ENCODE data around the gene CEP43. TPM values are rescaled to one million over a fixed set of nuclear protein-coding genes. Genes with fewer than 3 reads are reported as not detected.

CEP43 gene
- total RNA-seq, 1 experiment from 2014 or later = 9.9 TPM

DNA sequence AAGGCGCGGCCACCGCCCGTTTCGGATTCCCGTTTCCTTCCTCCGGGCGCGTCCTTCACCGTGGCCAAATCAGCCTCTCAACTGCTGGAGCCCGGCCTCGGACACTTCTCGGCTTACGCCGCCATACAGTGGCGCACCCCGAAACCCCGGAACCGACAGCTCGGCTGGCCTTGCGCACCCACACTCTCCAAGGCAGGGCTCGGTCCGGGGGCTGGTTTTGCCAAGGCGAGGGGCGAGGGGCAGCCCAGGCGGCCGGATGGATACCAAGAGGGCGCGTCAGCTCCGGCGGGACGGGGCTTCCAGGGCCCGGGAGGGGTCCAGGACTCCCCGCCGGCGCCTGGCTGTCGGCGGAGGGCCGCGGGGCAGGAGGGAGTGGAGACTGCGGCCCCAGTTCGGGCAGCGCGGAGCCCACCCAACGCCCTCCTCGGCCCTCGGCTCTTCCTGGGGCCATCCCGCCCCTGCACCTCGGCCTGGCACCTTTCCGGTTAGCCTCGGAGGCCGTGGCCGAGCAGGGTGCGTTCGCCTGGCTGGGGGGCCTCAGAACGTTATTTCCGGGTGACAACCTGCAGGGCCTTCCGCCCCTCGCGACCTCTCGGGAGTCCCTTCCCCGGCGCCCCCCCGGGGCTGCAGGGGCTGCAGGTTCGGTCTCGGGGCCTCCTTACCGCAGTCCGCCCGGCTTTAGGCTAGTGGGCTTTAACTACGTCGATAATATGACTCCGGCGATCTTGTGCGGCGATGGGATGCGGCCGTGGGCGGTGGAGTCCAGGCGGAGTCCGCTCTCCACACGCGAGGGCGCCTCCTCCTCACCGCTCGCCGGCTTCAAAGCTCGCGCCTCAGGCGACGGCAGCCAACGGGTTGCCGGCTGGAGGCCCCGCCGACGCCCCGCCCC lies 697 bp upstream of the CEP43 start:
- in situ Hi-C loops (cut with HindIII; ENCODE audit: low pct_unique_long_range_greater_than_20kb, low sequenced_read_pairs) = no loop called here
- peak; percentile 17 for DNase-seq (ENCODE audit: low read depth)

DNA sequence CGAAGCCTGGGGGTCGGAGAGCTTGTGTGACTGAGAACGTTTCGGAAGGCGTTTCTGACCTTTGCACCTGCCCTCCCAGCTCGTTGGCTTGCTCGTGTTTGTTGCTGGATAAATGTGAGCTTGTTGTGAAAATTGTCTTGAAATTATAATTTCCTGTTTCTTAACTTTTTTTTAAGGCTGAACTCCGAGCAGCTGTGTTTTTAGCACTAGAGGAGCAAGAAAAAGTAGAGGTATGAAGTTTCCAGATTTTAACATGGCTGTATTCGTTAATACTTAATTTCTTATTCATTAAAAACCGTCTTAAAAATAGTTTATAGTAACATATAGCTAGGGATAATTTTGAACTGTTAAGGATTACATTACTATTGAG lies 672 bp downstream of the CEP43 start:
- in situ Hi-C loops (cut with HindIII; ENCODE audit: low pct_unique_long_range_greater_than_20kb, low sequenced_read_pairs) = no loop called here
- no peak for DNase-seq (ENCODE audit: low read depth)

DNA sequence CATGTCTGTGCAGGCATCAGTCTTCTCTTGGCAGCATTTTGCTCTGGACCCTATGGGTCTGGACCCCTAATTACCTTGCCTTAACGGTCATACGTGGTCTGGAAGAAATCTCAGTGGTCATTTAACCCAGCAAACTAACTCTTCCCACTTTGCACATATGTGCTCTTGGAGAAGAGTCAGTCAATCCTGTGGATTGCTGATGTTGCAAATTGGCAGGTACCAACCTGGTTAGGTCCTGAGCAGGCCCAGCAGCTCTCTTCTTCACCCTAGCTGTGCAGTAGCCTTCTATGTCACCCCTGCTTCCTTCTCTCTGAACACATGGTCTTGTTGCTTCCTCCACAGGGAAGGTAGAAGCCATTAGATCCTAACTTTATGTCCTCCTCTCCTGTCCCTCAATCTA lies 1.6 kb downstream of the CEP43 start:
- DNase-seq (ENCODE audit: low read depth) = no peak
- in situ Hi-C loops (cut with HindIII; ENCODE audit: low pct_unique_long_range_greater_than_20kb, low sequenced_read_pairs) = no loop called here

DNA sequence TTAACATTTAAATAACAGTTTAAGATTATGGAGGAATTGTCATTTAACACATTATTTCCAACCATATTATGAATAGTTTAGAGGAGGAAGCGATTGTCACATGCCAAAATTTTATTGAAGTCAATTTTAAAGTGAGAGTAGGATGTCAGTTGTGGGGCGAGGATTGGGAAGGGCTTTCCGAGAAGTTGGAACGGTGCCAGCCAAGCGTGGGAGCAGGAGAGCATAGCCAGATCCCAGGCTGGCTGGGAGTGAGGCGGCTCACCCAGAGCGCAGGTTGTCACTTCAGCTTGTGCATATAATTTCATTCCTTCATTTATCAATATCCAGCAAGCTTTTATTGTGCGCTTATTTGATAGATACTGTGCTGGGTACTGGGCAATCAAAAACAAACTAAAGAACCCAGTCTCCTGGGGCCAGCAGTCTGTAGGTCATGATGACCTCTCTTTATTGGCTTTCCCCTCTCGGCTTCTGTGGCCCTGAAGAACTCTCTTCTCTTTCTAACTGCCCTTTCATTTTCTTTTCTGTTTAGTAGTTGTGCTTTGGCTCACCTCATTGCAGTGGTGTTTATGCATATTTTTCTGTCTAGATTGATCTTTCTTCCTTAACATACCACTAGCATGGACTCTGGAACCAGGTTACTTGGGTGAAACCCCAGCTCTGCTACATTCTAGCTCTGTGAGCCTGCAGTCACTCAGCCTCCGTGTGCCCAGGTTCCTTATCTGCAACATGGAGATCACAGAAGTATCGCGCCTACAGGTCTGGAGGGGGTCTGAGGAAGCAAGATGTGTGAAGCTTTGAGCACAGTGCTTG lies 6.4 kb downstream of the CEP43 start:
- in situ Hi-C loops (cut with HindIII; ENCODE audit: low pct_unique_long_range_greater_than_20kb, low sequenced_read_pairs) = no loop called here
- DNase-seq (ENCODE audit: low read depth) = no peak

DNA sequence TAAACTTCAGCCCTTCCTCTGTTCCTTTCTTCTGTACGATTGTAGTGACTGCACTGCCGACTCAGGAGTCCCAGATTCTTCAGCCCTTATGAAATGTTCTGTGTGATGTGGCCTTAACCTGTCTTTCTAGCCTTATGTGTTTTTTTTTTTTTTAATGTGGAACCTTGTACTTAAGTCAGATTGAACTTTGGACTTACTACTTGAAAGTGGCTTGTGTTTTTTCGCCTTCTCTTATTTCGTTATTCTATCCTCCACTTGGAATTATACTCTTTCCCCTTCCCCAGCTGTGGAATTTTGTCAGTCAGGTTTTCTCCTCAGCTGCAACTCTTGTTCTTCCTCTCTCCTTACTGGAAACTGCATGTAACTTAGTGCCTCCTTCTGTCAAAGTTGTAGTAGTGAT lies 8.8 kb downstream of the CEP43 start:
- DNase-seq (ENCODE audit: low read depth) = no peak
- in situ Hi-C loops (cut with HindIII; ENCODE audit: low pct_unique_long_range_greater_than_20kb, low sequenced_read_pairs) = no loop called here

DNA sequence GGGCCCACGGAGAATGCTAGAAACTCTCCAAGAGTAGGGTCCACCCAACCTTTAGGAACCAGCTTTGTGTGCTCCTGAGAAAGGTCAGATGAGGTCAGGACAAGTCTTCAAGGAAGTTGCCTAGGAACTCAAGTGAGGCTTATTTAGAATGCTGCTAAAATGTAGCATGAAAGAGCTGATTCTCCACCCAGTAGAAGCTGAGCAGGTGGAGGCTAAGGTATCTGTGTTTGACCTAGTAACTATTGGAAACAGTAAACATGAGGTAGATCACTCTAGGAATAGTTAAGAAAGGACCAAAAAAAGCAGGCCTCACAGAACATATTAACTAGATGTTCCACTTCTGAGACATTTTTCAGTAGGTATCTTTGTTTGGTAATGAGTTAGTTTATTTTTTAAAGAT lies 13.9 kb downstream of the CEP43 start:
- in situ Hi-C loops (cut with HindIII; ENCODE audit: low pct_unique_long_range_greater_than_20kb, low sequenced_read_pairs) = no loop called here
- no peak for DNase-seq (ENCODE audit: low read depth)

DNA sequence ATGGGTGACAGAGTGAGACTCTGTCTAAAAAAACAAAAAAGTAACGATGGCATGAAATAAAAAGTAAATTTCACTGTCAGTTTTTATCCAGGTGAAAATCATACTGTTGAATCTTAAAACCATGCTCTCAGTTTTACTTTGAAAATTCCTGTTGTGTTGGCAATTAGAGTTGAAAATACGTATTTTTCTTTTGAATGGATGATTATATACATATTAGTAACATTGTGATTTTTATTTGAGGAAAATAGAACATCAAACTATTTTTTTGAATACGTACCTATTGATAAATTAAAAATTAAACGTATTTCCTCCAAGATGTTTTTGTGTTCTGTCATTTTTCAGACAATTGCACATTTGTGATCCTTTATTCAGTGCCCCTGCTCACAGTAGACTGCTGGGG lies 14.7 kb downstream of the CEP43 start:
- in situ Hi-C loops (cut with HindIII; ENCODE audit: low pct_unique_long_range_greater_than_20kb, low sequenced_read_pairs) = no loop called here
- DNase-seq (ENCODE audit: low read depth) = no peak

DNA sequence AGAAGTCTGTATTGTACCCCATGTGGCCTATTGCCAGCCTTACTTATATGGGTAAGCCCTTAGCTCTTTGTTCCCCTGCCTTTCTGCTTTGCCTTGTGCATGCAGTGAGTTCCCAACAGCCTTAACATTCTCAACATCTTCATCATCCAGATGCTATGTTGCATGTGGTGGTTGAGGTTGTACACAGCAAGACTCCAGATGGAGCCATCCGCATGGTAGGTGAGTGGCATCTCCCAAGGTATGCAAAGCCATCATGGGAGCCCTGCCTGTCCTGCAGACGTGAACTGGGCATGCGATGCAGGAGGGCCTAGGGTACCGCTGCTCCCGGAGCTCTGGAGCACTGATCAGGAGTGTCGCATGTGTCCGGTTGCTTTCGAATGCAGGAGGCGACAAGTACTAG lies 16.1 kb downstream of the CEP43 start:
- no peak for DNase-seq (ENCODE audit: low read depth)
- in situ Hi-C loops (cut with HindIII; ENCODE audit: low pct_unique_long_range_greater_than_20kb, low sequenced_read_pairs) = no loop called here

DNA sequence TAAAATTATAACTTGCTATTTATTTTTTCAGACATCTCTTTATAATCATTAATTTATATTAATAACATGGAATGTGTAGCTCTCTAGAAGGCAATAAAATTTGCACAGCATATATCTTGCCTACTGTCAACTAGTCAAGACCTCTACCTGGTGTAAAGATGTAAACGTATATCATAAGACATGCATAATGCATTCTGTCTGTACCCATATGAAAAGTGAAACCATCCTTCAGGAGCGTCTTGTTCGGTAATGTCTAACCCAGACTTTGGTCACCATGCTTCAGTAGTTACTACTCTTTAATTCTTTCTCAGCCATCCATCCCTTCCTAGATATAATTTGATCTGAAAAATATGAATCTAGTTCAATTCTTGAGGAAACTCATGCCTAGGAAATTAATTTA lies 21.0 kb downstream of the CEP43 start:
- no peak for DNase-seq (ENCODE audit: low read depth)
- in situ Hi-C loops (cut with HindIII; ENCODE audit: low pct_unique_long_range_greater_than_20kb, low sequenced_read_pairs) = no loop called here

DNA sequence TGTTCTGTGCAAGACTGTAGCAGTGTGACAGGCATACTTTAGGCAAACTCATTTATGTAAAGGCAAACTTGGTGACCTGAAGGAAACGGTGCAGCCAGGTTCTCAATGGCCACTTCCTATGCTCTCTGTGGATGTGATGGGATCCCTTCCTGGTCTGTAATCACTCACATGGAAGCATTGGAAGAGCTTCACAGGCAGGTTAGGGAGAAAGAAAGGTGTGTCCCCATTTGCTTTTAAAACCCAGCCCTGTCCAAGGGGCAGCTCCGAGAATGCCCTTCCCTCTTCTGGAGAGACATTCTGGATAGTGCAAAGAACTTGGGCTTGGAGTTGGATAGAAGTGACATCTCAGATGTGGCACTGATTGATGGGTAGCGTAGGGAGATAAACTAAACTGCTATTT lies 28.1 kb downstream of the CEP43 start:
- in situ Hi-C loops (cut with HindIII; ENCODE audit: low pct_unique_long_range_greater_than_20kb, low sequenced_read_pairs) = no loop called here
- no peak for DNase-seq (ENCODE audit: low read depth)

DNA sequence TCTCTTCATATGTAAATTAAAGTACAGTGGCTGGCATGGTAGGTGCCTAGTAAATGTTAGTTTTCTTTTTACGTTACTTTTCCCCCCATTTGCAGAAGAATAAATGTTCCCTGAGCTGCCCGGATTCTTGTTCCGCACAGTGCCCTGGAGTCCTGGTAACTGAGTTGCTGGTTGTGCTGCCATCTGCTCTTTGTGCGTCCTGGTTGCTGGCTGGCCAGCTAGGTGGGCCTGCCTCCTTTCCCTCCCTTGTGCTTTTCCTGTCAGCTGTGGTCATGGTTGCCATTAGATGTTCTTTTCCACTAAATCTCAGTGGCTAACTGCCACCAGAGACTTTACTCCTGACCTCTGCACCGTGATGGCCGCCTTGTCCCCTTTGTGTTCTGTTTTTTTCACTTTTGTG lies 28.6 kb downstream of the CEP43 start:
- in situ Hi-C loops (cut with HindIII; ENCODE audit: low pct_unique_long_range_greater_than_20kb, low sequenced_read_pairs) = no loop called here
- no peak for DNase-seq (ENCODE audit: low read depth)

DNA sequence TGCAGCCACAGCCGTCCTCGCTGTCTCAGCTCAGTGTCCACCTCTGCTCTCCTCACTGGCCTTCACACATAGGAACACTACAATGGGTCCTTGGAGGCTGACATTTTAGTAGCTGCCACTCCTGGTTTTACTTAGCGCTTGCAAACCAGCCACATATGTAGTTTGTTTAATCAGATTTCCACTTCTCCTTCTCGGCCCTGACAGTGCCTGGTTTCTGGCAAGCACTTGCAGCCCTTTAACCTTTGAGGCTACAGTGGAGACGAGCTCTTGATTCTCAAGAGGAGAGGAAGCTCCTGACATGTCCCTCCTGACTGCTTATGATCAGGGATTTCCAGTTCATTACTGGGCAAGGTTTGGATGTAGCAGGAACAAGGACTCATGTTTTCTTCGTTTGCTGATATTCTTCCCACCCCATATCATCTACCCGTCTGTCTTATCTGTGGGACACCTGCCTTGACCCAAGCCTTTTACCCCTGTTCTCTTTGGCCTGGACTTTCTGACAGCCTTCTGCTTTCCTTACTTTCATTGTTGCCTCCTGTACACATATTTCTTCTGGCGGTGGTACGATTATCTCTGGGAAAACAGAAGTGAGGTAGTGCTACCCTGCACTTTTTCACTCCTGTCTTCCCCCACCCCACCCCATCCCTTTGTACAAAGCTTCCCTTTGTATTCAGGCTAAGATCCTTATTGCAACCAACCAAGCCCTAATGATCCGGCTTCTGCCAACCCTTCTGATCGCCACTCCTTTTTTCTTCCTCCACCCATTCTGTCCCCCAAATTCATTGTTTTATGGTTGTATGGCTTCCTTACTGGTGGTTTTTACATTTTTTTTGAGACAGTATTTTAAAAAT lies 31.2 kb downstream of the CEP43 start:
- in situ Hi-C loops (cut with HindIII; ENCODE audit: low pct_unique_long_range_greater_than_20kb, low sequenced_read_pairs) = no loop called here
- DNase-seq (ENCODE audit: low read depth) = no peak

DNA sequence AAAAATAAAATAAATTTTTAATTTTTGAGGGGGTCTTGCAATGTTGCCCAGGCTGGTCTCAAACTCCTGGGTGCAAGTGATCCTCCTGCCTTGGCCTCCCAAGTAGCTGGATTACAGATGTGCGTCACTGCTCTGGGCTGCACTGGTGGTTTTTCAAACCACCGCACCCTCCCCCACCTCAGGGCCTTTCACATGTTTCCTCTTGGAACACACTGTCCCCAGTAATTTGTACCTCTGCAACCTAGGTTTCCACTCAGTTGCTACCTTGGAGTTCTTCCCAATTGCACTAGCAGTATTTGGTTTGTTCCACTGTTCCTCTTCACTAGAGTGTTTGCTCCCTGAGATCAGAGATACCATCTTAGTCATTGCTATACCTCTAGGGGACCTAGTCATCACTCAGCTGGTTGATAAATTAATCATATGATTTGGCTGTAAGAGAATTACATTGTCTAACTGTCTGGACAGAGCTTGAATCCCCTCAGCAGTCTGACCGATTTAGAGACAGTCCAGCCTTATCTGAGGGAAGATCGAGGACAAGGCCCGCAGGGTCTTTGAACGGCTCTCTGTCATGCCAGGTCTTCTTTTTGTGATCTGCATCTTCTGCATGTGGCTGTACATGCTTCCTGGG lies 32.0 kb downstream of the CEP43 start:
- in situ Hi-C loops (cut with HindIII; ENCODE audit: low pct_unique_long_range_greater_than_20kb, low sequenced_read_pairs) = no loop called here
- DNase-seq (ENCODE audit: low read depth) = no peak

DNA sequence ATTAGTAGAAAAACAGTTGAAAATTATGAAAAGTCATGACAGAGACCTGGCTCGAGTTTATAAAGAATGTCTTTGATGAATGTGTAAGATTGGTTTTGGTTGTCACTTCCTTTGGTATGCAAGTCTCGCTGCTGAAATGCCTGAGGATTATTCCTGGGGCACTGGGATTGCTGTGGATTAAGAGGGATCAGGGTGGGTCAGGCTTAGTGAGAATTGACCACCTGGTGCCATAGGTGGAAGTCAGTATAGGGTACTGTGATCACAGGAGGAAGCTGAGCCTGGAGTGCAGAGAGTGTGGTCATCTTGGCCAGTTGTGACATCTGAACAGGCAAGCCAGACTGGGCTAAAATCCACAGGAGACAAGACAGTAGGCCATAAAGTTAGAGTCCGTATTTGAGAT lies 34.9 kb downstream of the CEP43 start:
- in situ Hi-C loops (cut with HindIII; ENCODE audit: low pct_unique_long_range_greater_than_20kb, low sequenced_read_pairs) = no loop called here
- no peak for DNase-seq (ENCODE audit: low read depth)

DNA sequence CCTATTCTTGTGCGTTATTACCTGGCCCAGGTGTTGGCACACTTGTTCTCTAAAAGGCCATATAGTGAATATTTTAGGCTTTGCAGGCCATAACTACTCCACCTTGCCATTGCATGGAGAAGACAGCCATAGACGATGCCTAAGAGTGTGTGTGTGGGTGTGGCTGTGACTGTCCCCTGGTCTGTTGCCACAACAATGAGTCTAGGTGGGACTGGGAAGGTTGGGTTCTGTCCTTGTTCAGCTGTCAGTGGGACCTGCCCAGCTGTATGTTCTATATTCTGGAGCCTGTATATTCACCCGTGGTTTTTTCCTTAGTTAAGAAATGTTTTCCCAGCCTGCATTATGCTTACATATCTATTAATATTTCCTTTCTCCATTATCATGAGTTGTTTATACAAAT lies 38.6 kb downstream of the CEP43 start:
- in situ Hi-C loops (cut with HindIII; ENCODE audit: low pct_unique_long_range_greater_than_20kb, low sequenced_read_pairs) = no loop called here
- no peak for DNase-seq (ENCODE audit: low read depth)

DNA sequence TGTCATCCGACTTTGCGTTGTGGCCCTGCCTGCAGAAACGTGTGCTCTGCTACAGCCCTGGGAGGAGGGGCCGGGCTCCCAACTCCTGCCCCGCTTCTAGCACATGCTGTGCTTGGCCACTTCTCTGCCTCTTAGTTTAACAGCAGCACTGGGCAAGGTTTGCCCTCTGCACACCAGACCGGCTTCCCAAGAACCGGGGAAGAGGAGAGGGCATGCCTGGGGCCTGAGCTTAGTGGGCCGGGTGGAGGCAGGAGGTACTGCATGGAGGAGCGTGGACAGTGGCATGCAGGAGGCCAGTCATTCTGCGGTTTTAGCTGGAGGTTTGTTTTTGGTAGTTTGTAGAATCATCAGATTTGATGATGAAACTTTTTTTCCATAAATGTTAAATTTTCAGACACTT lies 45.5 kb downstream of the CEP43 start:
- in situ Hi-C loops (cut with HindIII; ENCODE audit: low pct_unique_long_range_greater_than_20kb, low sequenced_read_pairs) = no loop called here
- DNase-seq (ENCODE audit: low read depth) = no peak

DNA sequence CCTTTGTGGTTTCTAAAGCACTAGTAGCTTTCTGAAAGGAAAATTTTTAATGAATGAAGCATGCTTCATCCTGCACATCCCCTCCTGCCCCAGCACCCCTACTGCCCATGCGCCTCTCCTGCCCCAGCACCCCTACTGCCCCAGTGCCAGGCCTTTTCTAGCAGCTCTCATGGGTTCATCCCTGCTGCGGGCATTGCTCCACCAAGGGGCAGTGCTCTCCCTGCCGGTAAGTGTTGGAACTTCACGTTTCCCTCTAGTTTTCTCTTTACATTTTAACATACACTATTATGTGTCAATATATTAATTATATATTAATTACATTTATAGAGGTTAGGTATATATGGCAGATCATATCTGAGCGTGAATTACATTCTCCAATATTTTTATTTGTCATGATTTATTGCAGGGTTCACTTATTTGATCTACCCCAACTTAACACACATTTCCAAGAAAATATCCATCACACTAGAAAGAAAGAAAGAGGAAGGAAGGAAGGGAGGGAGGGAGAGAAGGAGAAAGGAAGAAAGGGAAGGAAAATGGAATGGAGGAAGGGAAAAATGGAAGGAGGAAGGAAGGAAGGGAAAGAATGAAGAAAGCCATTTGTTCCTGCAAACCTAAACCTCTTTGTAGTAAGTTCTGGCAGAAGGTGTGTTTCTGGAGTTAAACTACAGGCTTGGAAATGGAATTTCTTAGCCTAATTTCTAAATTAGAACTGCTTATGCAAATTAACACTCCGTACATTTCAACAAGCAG lies 46.8 kb downstream of the CEP43 start:
- in situ Hi-C loops (cut with HindIII; ENCODE audit: low pct_unique_long_range_greater_than_20kb, low sequenced_read_pairs) = no loop called here
- no peak for DNase-seq (ENCODE audit: low read depth)

Measured in Caki2 (cell line).